OCI-LY7 (cell line): ENCODE data around the gene EDEM2.

ENCODE experiments used
- CTCF ChIP-seq: fragments of 200-600 bp; sonication (generic); conservative IDR thresholded peaks from 2 replicates; pipeline ENCODE4 v1.5.1; 2014; ENCODE audit warnings: mild to moderate bottlenecking, antibody characterized with exemption, low read length, moderate library complexity, mixed read lengths
- EZH2phosphoT487 ChIP-seq: fragments of 200-600 bp; sonication (generic); IDR thresholded peaks from 2 replicates; pipeline ENCODE4 v1.6.1; 2018; ENCODE audit warnings: low read depth, borderline replicate concordance, mild to moderate bottlenecking, mixed run types, antibody characterized with exemption, low read length, moderate library complexity, mixed read lengths

DNA sequence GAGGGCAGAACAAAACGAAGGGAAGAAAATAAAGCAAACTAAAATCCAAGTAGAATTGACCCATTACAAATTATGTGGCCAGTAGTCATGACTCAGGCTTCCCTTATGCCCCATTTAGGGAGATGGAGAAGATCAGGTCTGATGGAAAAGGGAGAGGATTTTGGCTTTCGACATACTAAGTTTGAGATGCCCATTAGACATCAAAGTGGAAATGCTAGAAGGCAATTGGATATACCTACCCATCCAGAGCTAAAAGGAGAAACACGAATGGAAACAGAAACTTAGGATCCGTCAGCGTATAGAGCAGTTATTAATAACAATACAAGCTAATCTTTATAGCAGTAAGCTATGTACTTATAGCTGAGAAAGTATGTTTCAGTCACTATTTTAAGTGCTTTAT is 59.3 kb downstream of the EDEM2 start:
- no peak for TF ChIP-seq CTCF
- TF ChIP-seq EZH2phosphoT487 = no peak
